IPS-NIHi11 (cell line): ENCODE measurements around the gene EIF4B.

Experiments
- DNase-seq: peaks from one replicate; pipeline ENCODE4 v3.0.0; 2012; ENCODE audit warnings: mixed read lengths, low spot score

The EIF4B gene

DNA sequence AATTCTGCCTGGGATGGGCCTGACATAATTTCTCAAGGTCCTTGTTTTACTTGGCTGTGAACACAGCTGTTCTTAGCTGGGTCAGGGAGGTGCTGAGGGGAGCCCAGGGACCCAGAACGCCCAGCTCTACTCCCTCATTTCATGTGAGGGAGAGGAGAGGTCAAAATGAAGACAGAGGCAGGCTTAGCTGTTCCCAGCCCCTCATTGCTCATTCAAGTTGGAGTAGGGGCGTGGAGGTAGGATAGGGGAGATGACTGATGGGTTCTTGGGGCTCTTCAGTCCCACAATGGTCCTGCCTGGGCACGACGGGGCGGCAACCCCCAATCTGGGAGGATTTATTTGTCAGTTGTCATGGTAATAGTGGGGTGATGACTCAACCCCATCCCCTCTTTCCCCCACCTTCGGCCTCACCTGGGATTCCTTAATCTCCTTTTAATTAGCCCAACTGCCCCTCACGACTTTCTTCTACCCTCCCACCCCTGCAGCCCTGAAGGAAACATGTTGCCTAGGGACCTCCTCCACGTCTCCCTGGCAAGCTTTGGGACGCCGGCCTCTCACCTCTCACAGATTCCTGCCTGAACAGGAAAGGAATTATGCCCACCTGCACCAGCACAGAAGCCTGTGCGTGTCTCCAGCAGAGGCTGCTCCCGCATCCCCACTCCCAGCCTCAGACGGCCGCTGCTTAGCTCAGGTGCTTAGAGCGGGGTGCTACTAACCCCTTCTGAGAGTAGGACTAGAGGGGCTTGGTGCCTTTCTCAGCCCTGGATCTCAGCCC is 62.7 kb downstream of the EIF4B start:
- DNase-seq: no peak

DNA sequence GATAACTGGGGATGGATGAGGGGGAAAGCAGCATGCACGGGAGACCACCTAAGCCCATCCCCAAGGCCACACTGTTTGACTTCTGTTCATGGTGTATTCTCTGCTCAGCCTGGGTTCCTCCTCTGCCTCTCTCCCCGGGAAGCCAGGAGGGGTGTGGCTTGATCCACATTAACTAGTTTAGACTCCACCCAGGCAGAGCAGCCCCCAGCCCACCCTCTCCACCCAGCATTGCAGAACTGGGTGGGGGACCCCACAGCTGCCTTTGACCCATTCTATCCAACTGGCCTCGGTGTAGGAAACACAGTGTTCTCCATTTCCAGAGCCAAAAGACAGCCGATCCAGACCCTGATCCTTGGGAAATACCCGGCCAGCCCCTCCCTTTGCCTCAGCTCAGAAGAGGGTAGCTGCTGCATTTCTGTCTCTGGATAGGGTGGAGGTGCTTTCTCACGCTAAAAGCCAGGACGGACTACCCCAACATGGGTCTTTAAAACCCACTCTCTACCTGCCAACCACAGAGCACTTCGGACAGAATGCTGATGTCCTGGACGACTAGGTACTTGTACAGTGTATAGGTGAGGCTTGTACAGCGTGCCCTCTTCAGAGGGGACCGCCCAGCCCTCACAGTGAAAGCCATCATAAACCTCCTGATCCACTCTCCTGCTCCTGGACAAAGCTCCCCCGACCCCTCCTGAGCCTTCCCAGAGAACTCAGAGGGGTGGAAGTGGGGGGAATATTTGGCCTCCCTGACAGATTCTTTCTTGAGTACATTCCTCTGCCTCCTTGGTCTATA is 63.6 kb downstream of the EIF4B start:
- DNase-seq: no peak

DNA sequence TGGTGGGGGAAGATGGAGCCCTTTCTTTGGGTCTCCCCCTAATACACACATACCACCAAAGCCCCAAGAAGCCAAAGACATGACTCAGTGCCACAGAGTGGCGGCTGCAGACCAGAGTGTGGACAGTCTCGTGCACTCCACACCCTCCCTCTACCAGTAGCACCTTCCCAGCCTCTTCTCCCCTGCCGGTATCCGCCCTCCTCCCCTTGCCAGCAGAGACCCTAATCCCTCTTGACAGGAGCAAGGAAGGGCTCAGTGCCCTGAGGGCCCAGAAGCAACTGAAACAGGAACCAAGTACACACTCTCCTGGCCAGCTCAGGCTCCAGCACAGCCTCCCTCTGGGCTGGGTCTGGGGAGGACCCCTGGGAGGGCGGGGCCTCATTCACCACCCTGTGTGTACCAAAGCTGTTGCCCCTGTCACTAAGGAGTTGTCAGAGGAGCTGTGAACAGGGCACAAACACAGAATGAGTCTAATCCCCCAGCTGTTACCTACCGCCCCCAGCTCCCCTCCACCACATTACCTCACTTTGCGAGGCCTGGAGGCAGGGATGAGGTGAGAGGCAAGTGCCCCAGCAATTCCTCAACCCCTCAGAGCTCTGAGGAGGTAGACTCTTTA is 64.7 kb downstream of the EIF4B start:
- no peak for DNase-seq

DNA sequence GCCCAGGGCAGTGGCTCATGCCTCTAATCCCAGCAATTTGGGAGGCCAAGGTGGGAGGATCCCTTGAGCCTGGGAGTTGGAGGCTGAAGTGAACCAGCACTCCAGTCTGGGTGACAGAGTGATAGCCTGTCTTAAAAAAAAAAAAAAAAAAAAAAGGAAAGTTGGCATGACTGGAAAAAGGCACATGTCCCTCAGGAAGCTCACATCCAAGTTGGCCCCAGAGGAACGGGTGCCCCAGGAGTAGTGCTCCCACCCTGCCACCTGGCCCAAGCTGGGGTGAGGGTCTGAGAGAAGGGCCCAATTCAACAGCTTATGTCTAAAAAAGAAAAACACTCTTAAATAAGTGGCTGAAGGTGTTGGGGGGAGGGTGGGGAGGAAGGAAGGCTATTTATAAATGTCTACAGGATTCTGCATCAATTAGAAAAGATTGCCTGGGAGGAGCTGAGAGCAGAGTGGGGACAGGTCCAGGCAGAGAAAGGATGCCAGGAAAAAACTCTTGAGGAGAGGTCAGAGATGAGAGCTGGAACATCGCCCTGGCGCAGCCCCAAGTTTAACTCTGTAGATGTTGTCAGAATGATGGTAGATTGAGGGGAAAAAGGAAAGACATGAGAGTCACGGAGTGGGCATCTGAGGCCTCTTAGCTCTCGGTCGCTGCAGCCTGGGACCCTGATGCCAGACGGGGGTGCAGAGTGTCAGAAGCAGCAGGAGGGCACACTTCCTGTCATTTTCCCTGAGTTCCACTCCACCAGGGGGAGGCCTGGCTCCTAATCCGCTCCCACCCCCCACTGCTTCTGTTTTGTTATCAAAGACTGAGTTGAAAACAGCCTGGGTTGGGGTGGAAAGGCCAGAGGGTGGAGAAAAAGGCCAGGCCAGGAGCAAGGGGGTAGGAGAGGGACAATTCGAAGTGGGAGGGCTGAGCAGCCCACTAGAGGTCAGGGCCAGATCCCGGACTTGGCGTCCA is 65.6 kb downstream of the EIF4B start:
- DNase-seq: no peak

DNA sequence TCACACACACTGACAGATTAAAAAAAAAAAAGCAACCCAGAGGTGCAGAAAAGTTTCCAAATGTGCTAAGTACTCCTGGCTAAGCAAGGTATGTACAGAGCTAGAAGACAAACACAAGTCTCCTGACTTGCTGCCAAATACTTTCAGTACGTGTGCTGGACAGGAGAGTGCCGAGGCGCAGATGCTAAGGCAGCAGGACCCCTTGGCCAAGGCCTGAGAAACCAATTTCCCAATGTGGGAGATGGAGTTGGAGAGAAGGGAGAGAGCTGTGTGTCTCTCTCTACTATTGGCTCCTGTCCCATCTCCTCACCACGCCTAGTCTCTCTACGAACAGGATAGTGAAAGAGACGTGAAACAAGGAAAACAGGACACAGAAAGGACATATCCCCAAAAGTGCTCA is 67.6 kb downstream of the EIF4B start:
- DNase-seq: no peak

DNA sequence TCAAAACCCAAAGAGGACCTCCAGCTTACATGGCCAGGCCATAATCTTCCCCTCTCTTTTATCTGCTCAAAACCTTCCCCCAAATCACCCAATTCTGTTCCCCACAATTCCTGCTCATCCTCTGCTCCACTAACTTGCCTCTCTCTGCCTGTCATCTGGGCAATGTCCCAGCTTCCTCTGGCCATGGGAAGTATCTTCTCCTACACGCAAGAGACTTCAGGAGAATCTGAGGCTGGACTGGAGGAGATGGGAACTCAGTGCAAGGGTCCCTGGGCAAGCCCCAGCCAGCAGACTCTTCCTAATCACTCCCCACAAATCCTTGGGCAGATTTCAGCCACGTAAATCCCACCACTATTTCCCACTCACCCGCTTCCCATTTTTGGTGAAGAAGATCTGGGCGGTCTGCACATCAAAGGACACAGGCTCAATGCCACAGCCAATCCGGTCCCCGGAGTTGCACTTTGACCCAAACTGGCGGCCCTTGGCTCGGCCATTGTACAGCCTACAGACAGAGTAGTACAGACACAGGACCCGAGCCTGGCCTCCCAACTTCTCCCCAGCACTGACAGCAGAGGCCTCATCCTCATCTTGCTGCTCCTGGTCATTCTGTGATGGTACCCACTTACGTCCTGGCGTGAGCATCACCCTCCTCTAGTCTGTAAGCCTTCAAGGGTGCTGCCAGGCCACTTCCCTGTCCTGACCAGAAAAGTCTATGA is 68.2 kb downstream of the EIF4B start:
- DNase-seq: no peak

DNA sequence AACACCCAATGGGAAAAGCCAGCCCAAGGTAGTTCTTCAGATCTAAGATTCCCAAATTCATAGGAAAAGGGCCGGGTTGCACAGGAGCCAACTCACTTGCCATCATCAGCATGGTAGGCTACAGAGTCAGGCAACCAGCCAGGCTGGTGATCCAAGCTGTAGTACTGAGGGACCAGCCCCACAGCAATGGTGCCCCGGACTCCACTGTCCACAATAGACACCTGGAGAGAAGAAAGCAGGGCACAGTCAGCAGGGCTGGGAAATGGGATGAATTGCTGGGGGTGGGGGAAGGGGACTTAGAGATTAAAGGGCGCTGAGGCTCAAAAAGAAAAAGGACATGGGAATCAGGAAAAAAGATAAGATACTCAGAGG is 68.7 kb downstream of the EIF4B start:
- no peak for DNase-seq

DNA sequence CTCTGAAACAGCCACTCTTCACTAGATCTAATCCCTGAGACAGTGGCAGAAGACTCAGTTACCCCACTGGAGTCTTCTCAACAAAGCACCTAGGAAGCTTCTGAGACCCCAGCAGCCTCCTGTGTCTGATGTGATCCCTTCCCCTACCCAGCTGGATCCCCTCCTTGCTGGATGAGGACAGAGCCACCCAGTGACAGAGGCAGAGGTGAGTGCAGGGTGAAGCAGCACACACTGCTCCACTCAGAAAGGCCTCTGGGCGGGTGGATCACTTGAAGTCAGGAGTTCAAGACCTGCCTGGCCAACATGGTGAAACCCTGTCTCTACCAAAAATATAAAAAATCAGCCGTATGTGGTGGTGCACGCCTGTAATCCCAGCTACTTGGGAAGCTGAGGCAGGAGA is 70.2 kb downstream of the EIF4B start:
- DNase-seq: no peak

DNA sequence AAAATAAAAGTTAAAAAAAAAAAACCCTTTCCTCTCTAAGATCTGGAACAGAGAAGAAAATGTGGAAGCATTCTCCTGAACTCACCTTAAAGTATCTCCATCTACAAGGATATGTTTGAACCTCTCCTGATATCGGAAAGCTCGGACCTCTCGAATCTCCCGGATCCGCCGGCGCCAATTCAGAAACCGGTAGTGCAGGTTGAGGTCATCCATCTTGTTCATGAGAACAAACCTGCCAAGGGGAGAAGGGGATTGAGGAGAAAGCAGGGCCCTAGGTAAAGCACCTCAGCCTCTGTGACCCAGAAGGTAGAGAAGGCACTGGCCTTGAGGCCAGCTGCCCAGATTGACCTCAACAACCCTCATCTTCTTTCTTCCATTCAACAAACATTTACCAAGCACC is 70.8 kb downstream of the EIF4B start:
- no peak for DNase-seq

DNA sequence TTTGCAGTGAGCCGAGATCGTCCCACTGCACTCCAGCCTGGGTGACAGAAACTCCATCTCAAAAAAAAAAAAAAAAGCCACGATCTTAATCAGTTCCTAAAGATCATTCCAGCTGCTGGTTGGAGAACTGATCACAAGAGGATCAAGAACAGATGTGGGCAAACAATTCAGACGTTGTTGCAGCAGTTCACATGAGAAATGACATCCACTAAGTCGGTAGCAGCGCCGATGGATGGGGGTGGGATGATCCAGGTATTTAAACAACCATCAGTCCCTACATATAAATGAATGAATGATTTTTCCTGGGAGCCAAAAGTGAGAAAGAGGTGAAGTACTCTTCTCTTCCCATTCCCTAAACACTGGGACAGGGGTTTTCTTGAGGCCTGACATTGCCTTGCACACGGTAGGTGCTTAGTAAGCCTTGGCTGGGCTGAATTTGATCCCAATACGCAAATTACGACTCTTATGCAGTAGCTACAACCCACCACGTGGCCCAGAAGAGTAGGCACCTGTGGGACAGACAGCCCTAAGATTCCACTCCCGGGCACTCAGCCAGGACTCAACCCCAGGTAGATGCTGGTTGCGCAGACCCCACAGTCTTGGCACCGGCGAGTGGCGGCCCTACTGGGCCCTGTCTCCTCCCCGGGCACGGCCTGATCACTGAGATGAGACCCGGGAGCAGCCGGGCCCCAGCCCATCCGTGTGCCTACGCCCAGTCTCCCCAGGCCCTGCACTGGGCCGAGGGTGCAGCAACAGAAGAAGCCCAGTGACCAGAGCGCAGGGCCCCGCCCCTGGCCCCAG is 72.4 kb downstream of the EIF4B start:
- DNase-seq: no peak

DNA sequence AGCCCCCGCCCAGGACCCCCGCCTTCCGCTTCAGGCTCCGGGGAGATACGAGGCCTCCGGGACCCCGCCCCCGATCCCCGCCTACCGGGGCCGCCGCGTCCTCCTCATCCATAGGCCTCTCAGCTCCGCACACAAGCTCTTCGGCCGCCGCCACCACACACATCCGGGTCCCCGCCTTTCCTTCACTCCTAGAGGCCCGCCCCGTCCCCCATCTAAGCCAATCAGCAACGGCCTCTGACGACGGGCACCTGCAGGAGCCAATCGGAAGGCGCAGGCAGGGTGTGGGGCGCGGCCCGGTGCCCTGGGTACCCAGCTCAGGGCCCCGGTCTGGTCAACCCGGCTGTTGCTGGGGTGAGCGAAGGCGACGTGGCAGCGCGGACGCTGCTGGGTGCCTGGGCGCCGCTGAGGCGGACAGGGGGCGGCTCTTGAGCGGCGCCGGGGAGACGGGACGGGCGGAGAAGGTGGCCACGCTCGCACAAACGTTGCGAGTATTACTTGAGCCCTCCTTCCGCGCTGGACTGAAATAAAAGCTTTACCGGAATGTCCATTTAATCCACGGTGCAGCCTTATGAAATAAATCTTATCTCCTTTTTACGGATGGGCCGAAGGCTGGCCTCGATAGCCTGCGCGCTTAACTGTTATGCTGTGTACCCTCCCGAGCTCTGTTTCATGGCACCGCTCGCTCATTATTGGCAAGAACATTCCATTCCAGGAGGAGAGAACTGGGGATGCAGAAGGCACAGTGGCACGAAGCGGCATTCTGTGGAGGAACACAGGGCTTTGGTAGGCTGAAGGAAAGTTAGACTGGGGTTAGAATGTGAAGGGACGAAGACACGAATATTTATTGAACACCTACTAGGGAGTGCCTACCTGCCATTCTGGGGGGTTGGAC is 73.2 kb downstream of the EIF4B start, which contains the start of gene SPRYD3:
Gene SPRYD3 (minus strand): TSS at position 165 of the 892 bp plus-strand sequence. CDS start 57 bp downstream, at position 108.
- DNase-seq: peak; percentile 100

DNA sequence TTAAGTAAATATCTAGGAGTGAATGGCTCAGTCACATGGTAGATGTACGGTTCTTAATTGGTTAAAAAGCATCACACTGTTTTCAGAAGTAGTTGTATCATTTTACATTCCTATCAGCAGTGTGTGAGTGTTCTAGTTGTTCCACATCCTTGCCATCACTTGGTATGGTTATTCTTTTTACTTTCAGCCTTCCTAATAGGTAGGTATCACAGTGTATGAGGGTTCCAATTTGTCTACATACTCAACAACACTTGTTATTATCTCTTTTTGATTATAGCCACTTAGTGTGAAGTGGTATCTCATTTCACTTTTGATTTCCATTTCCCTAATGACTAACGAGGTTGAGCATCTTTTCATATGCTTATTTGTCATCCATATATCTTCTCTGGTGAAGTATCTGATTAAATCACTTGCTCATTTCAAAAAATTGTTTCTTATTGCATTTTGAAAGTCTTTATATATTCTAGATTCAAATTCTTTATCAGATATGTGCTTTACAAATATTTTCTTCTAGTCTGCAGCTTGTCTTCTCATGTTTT is 76.5 kb downstream of the EIF4B start:
- no peak for DNase-seq

DNA sequence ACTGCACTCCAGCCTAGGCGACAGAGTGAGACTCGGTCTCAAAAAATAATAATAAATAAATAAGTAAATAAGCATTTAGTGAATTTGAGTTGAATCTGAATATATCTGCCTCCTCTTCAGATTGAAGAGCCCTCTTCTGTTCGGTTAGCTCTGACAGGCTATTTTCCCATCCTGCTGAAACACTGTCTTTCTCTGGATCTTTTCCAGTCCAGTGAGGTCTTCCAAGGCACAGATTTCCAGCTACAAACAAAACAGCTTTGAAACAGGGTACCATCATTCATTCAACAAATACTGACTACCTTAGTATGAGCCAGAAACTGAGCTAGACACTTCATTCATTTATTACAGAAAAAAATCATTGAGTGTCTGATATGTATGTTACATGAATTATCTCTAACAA is 80.1 kb downstream of the EIF4B start:
- no peak for DNase-seq

DNA sequence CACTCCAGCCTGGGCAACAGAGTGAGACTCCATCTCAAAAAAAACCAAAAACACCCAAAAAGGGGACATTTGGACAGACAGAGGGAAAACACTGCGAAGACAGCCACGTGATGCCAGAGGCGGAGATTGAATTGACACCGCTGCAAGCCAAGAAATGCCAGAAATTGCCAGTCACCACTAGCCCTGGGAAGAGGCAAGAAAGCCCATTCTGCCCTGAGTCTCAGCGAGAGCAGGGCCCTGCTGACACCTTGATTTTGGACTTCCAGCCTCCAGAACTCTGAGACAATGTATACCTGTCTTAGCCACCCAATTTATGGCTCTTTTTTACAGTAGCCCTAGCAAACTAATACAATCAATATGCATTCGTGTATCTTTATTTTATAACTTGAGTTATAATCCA is 83.8 kb downstream of the EIF4B start:
- DNase-seq: no peak

DNA sequence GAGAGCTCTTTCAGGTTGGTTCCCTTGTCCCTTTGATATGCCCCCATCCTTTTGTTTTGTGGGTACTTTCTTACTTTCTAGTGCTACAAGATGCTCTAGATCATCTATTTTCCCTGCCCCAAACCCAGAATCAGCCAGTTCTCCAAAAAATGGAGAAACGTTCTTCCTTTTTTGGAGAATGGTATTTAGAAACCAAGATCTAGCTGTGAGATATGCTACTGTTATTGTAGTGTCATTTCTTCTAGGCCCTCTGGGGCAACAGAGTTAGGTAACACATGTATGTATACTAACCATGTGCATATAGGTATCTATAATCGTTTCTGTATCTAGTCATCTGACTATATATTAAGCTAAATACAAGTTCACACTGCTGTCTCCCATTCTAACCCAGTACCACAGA is 84.3 kb downstream of the EIF4B start:
- DNase-seq: no peak

DNA sequence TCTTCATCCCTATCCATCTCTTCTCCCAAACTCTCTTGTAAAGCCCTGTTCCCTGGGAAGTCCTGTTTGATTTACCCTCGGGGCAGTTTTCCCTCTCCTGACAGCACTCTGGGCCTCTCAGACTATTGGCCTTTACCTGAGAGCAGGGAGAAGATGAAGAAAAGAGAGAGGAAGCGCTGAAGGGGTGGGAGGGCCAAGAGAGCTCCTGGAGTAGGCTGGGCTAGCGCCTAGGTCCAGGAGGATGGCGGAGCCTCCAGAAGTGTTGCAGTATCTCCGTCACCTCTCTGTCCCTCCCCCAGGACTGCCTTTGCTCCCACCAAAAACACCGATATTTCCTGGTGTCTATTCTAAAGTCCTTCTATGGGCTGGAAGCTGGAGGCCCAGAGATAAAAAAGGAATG is 85.5 kb downstream of the EIF4B start:
- no peak for DNase-seq
